22Rv1 (cell line): ENCODE data around the gene GLRA3.

ENCODE experiments used
- H3K27ac ChIP-seq: fragments of 450-650 bp; 2 replicates; pipeline ENCODE4 v1.5.1; 2017
- CTCF ChIP-seq: fragments of 450-650 bp; IDR thresholded peaks from 2 replicates; pipeline ENCODE4 v1.5.1; 2017; ENCODE audit warnings: mild to moderate bottlenecking
- ZFX ChIP-seq: fragments of 450-650 bp; IDR thresholded peaks from 2 replicates; pipeline ENCODE4 v1.6.1; 2017; ENCODE audit warnings: antibody characterized with exemption, borderline replicate concordance

The GLRA3 gene

GRCh38 chr4:174658246-174658645 lies 170.8 kb downstream of the GLRA3 start:
- TF ChIP-seq ZFX = no peak
- TF ChIP-seq CTCF = no peak
- H3K27ac ChIP-seq = no peak overlapping the region

- H3K27ac ChIP-seq = no peak overlapping the region
- TF ChIP-seq ZFX = no peak
- TF ChIP-seq CTCF = no peak
These were observed 171.6 kb downstream of the GLRA3 start for GRCh38 chr4:174657472-174657871.

- H3K27ac ChIP-seq = no peak overlapping the region
- TF ChIP-seq ZFX (no peak), CTCF (no peak)
These were observed 174.4 kb downstream of the GLRA3 start for GRCh38 chr4:174654634-174655033.

- no peak overlapping the region for H3K27ac ChIP-seq
These were observed 178.2 kb downstream of the GLRA3 start for GRCh38 chr4:174650711-174651355.

GRCh38 chr4:174648812-174649211 lies 180.2 kb downstream of the GLRA3 start:
- no peak for TF ChIP-seq CTCF
- no peak for TF ChIP-seq ZFX
- H3K27ac ChIP-seq = no peak overlapping the region

More at GRCh38 chr4:174650711-174651355, 178.2 kb downstream of the GLRA3 start:
- TF ChIP-seq CTCF (no peak), ZFX (no peak)

- H3K27ac ChIP-seq = no peak overlapping the region
- TF ChIP-seq ZFX (no peak), CTCF (no peak)
These were observed 182.7 kb downstream of the GLRA3 start for GRCh38 chr4:174646326-174646725.

GRCh38 chr4:174640146-174640545 lies 188.9 kb downstream of the GLRA3 start:
- no peak for TF ChIP-seq CTCF
- H3K27ac ChIP-seq = no peak overlapping the region
